OCI-LY3 (cell line): ENCODE results near the gene KLHDC3.
A peak's percentile ranks its signal among the peaks of the same experiment; 100 is the strongest.

ENCODE experiments used
- H2AFZ ChIP-seq: fragments of 200-600, 300-600 bp; shearing (Covaris generic); 2 replicates; pipeline ENCODE4 v1.6.0; 2014; ENCODE audit warnings: antibody characterized with exemption, low read depth, low read length
- H3K27ac ChIP-seq: fragments of 200-600, 300-600 bp; sonication (generic); 2 replicates; pipeline ENCODE4 v1.5.1; 2014; ENCODE audit warnings: mild to moderate bottlenecking, low read length, moderate library complexity, mixed read lengths
- H3K27me3 ChIP-seq: fragments of 200-600, 300-600 bp; sonication (generic); 2 replicates; pipeline ENCODE4 v1.6.1; 2014; ENCODE audit warnings: low read depth, low read length, mixed read lengths
- H3K36me3 ChIP-seq: fragments of 200-600, 300-600 bp; sonication (generic); replicated peaks from 2 replicates; pipeline ENCODE3; 2014; ENCODE audit warnings: low read depth, low read length, mixed read lengths
- H3K4me1 ChIP-seq: fragments of 300-600, 200-600 bp; sonication (generic); 2 replicates; pipeline ENCODE4 v1.6.1; 2014; ENCODE audit warnings: low read length, mixed read lengths
- H3K4me2 ChIP-seq: fragments of 200-600, 300-600 bp; sonication (generic); 2 replicates; pipeline ENCODE4 v1.6.1; 2014; ENCODE audit warnings: low read length, mixed read lengths
- H3K4me3 ChIP-seq: fragments of 300-600, 200-600 bp; sonication (generic); 2 replicates; pipeline ENCODE4 v1.5.1; 2014; ENCODE audit warnings: antibody characterized with exemption, mild to moderate bottlenecking, low read length, moderate library complexity
- H3K79me2 ChIP-seq: fragments of 300-600, 200-600 bp; shearing (Covaris generic); 2 replicates; pipeline ENCODE4 v1.6.1; 2014; ENCODE audit warnings: mild to moderate bottlenecking, low read length, mixed read lengths
- H3K9ac ChIP-seq: fragments of 300-600, 200-600 bp; shearing (Covaris generic); 2 replicates; pipeline ENCODE4 v1.6.0; 2014; ENCODE audit warnings: mild to moderate bottlenecking, low read length, moderate library complexity
- H3K9me3 ChIP-seq: fragments of 200-600, 300-600 bp; shearing (Covaris generic); 2 replicates; pipeline ENCODE4 v1.6.1; 2014; ENCODE audit warnings: low read length, mixed read lengths; ENCODE audit not compliant: insufficient read depth
- H4K20me1 ChIP-seq: fragments of 200-600, 300-600 bp; sonication (generic); 2 replicates; pipeline ENCODE4 v1.6.1; 2016; ENCODE audit warnings: low read length, mixed read lengths; ENCODE audit not compliant: insufficient read depth
- CTCF ChIP-seq: fragments of 200-600, 300-600 bp; sonication (generic); IDR thresholded peaks from 2 replicates; pipeline ENCODE4 v1.5.1; 2014; ENCODE audit warnings: antibody characterized with exemption, low read length, low read depth
- EZH2phosphoT487 ChIP-seq: fragments of 200-600 bp; shearing (Covaris generic); IDR thresholded peaks from 2 replicates; pipeline ENCODE4 v1.6.1; 2018; ENCODE audit warnings: antibody characterized with exemption, mixed run types, low read depth

Gene KLHDC3

GRCh38 chr6:43054206-43054943 lies 40.3 kb downstream of the KLHDC3 start:
- H3K4me3 ChIP-seq, result peak overlapping the region; percentile 87
- no peak overlapping the region for H2AFZ ChIP-seq
- peak overlapping the region; percentile 61 for H3K4me2 ChIP-seq

GRCh38 chr6:43055966-43056365 lies 41.9 kb downstream of the KLHDC3 start:
- Histone ChIP-seq H3K79me2 (peaks cover 33% of the 10 kb centered on the region), H3K27ac (no peak overlapping the region), H3K9ac (no peak overlapping the region)

More at GRCh38 chr6:43054206-43054943, 40.3 kb downstream of the KLHDC3 start:
- peaks cover 33% of the 10 kb centered on the region for H3K79me2 ChIP-seq
- peaks cover 32% of the 10 kb centered on the region for H3K36me3 ChIP-seq
- no peaks in the 10 kb centered on the region for H3K27me3 ChIP-seq
- H3K9me3 ChIP-seq, result no peaks in the 10 kb centered on the region
- H3K9ac ChIP-seq, result peak overlapping the region; percentile 90
- H4K20me1 ChIP-seq, result no peaks in the 10 kb centered on the region
- peak overlapping the region; percentile 42 for H3K27ac ChIP-seq
- TF ChIP-seq CTCF (no peak), EZH2phosphoT487 (no peak)
- peaks cover 21% of the 10 kb centered on the region for H3K4me1 ChIP-seq

GRCh38 chr6:43058531-43058930 lies 44.5 kb downstream of the KLHDC3 start:
- peak overlapping the region; percentile 3; the same call in 1 of the 2 replicates for H3K27ac ChIP-seq

More at GRCh38 chr6:43055966-43056365, 41.9 kb downstream of the KLHDC3 start:
- TF ChIP-seq EZH2phosphoT487, result no peak
- no peak overlapping the region for H3K4me3 ChIP-seq
- no peak overlapping the region for H3K4me2 ChIP-seq
- H4K20me1 ChIP-seq, result no peaks in the 10 kb centered on the region
- H3K9me3 ChIP-seq, result no peaks in the 10 kb centered on the region
- no peaks in the 10 kb centered on the region for H3K27me3 ChIP-seq
- no peak overlapping the region for H2AFZ ChIP-seq
- H3K36me3 ChIP-seq, result peaks cover 19% of the 10 kb centered on the region
- peaks cover 24% of the 10 kb centered on the region for H3K4me1 ChIP-seq

GRCh38 chr6:43059168-43060033 lies 45.4 kb downstream of the KLHDC3 start, which contains the start of the genes KLC4 and MRPL2:
Gene KLC4 (plus strand): TSS chr6:43059631. CDS start chr6:43061336, 1,705 bp downstream.
Gene MRPL2 (minus strand): TSS chr6:43059434. CDS start chr6:43059381, 53 bp downstream.
- peak within 1 kb of the TSS; percentile 96 for H3K4me2 ChIP-seq
- no peak for TF ChIP-seq CTCF
- no peak for TF ChIP-seq EZH2phosphoT487
- peaks cover 16% of the 10 kb centered on the region for H3K36me3 ChIP-seq
- H4K20me1 ChIP-seq, result no peaks in the 10 kb centered on the region
- peak within 1 kb of the TSS; percentile 76 for H3K4me3 ChIP-seq
- peaks cover 18% of the 10 kb centered on the region for H3K79me2 ChIP-seq
- H2AFZ ChIP-seq, result peak within 1 kb of the TSS; percentile 96
- peak within 1 kb of the TSS; percentile 72 for H3K9ac ChIP-seq
- peaks cover 13% of the 10 kb centered on the region for H3K4me1 ChIP-seq
- no peaks in the 10 kb centered on the region for H3K9me3 ChIP-seq
- H3K27me3 ChIP-seq, result no peaks in the 10 kb centered on the region
- peak within 1 kb of the TSS; percentile 49 for H3K27ac ChIP-seq

More at GRCh38 chr6:43058531-43058930, 44.5 kb downstream of the KLHDC3 start:
- peak overlapping the region; percentile 72 for H3K9ac ChIP-seq
- peak overlapping the region; percentile 76 for H3K4me3 ChIP-seq
- H3K4me1 ChIP-seq, result peaks cover 17% of the 10 kb centered on the region
- H3K36me3 ChIP-seq, result peaks cover 16% of the 10 kb centered on the region
- no peaks in the 10 kb centered on the region for H3K9me3 ChIP-seq
- no peaks in the 10 kb centered on the region for H3K27me3 ChIP-seq
- H3K4me2 ChIP-seq, result peak overlapping the region; percentile 96
- H4K20me1 ChIP-seq, result no peaks in the 10 kb centered on the region
- H3K79me2 ChIP-seq, result peaks cover 18% of the 10 kb centered on the region
- TF ChIP-seq EZH2phosphoT487, result no peak
- TF ChIP-seq CTCF, result no peak
- no peak overlapping the region for H2AFZ ChIP-seq
